GM23338 (cell line): ENCODE data around the gene GRM4. TPM values are rescaled to one million over a fixed set of nuclear protein-coding genes. Genes with fewer than 3 reads are reported as not detected.

Experiments used
- ATAC-seq: fragments of 200-7000 bp; cut with Tn5 transposase; 3 replicates; pipeline ENCODE4 v1.9.1; 2020
- DNase-seq: peaks from one replicate; pipeline ENCODE4 v3.0.0-alpha.2; 2015; ENCODE audit warnings: low spot score
- H2AFZ ChIP-seq: fragments of 200-600 bp; sonication (generic); 2 replicates; pipeline ENCODE4 v1.8.0; 2016; ENCODE audit warnings: antibody characterized with exemption, mild to moderate bottlenecking, moderate library complexity
- H3F3A ChIP-seq: fragments of 200-600 bp; sonication (generic); replicated peaks from 2 replicates; pipeline ENCODE4 v1.8.0; 2017; ENCODE audit warnings: antibody characterized with exemption, mixed run types, low read depth
- H3K27ac ChIP-seq: fragments of 200-600 bp; sonication (generic); 2 replicates; pipeline ENCODE4 v1.6.1; 2016; ENCODE audit warnings: low read depth
- H3K27me3 ChIP-seq: fragments of 200-600 bp; sonication (generic); 2 replicates; pipeline ENCODE4 v1.8.0; 2016; ENCODE audit warnings: mild to moderate bottlenecking, mixed run types, moderate library complexity; ENCODE audit not compliant: insufficient read depth
- H3K36me3 ChIP-seq: fragments of 200-600 bp; sonication (generic); 2 replicates; pipeline ENCODE4 v1.8.0; 2016; ENCODE audit warnings: mild to moderate bottlenecking; ENCODE audit not compliant: insufficient read depth
- H3K4me1 ChIP-seq: fragments of 200-600 bp; sonication (generic); 2 replicates; pipeline ENCODE4 v1.8.0; 2016; ENCODE audit warnings: mild to moderate bottlenecking, moderate library complexity; ENCODE audit not compliant: insufficient read depth
- H3K4me2 ChIP-seq: fragments of 200-600 bp; sonication (generic); 2 replicates; pipeline ENCODE4 v1.7.1; 2017; ENCODE audit warnings: mixed run types
- H3K4me3 ChIP-seq: fragments of 200-600 bp; sonication (generic); 2 replicates; pipeline ENCODE4 v1.6.1; 2016; ENCODE audit warnings: mixed run types
- H3K79me2 ChIP-seq: fragments of 200-600 bp; sonication (generic); replicated peaks from 2 replicates; pipeline ENCODE4 v1.8.0; 2017; ENCODE audit warnings: mild to moderate bottlenecking; ENCODE audit not compliant: insufficient read depth
- H3K9me2 ChIP-seq: fragments of 200-600 bp; sonication (generic); 2 replicates; pipeline ENCODE4 v1.8.0; 2017; ENCODE audit not compliant: insufficient read depth
- H4K20me1 ChIP-seq: fragments of 200-600 bp; sonication (generic); replicated peaks from 2 replicates; pipeline ENCODE4 v1.8.0; 2017; ENCODE audit warnings: mild to moderate bottlenecking; ENCODE audit not compliant: insufficient read depth
- H3K27ac Mint-ChIP-seq: 2 replicates; pipeline ENCODE4 v1.8.0; 2020; ENCODE audit warnings: inconsistent platforms, mild to moderate bottlenecking, moderate library complexity, mixed read lengths
- H3K27me3 Mint-ChIP-seq: 3 replicates; pipeline ENCODE4 v1.8.0; 2022; ENCODE audit warnings: low read depth, mild to moderate bottlenecking, moderate library complexity, mixed read lengths, inconsistent platforms; ENCODE audit not compliant: insufficient read depth, poor library complexity
- H3K36me3 Mint-ChIP-seq: 3 replicates; pipeline ENCODE4 v1.8.0; 2021; ENCODE audit warnings: low read depth, mild to moderate bottlenecking, inconsistent platforms, moderate library complexity, mixed read lengths
- H3K4me1 Mint-ChIP-seq: 3 replicates; pipeline ENCODE4 v1.8.0; 2020; ENCODE audit warnings: mild to moderate bottlenecking, inconsistent platforms, mixed read lengths
- H3K4me3 Mint-ChIP-seq: 3 replicates; pipeline ENCODE4 v1.8.0; 2021; ENCODE audit warnings: moderate library complexity, mild to moderate bottlenecking, inconsistent platforms, mixed read lengths
- H3K9me3 Mint-ChIP-seq: 3 replicates; pipeline ENCODE4 v1.8.0; 2020; ENCODE audit warnings: moderate library complexity, mild to moderate bottlenecking, inconsistent platforms, mixed read lengths
- CREB1 ChIP-seq: fragments of 250-450 bp; sonication (Bioruptor Pico); IDR thresholded peaks from 2 replicates; pipeline ENCODE4 v1.5.0; 2020; ENCODE audit warnings: low read depth, mild to moderate bottlenecking, moderate library complexity
- EZH2phosphoT487 ChIP-seq: fragments of 200-600 bp; sonication (generic); IDR thresholded peaks from one replicate; pipeline ENCODE4 v1.8.1; 2018; ENCODE audit warnings: antibody characterized with exemption; ENCODE audit not compliant: unreplicated experiment
- POLR2AphosphoS5 ChIP-seq: IDR thresholded peaks from 2 replicates; pipeline ENCODE4 v1.6.1; 2016; ENCODE audit warnings: antibody characterized with exemption, low read depth
- STAT1 ChIP-seq: IDR thresholded peaks from one replicate; pipeline ENCODE4 v1.6.1; 2016; ENCODE audit warnings: antibody characterized with exemption; ENCODE audit not compliant: unreplicated experiment
- ZNF331 ChIP-seq: fragments of 250-450 bp; sonication (Bioruptor Pico); IDR thresholded peaks from 2 replicates; pipeline ENCODE4 v1.5.0; 2020; ENCODE audit warnings: low read depth, mild to moderate bottlenecking, moderate library complexity
- ZNF462 ChIP-seq: fragments of 250-450 bp; sonication (Bioruptor Pico); IDR thresholded peaks from 2 replicates; pipeline ENCODE4 v1.5.0; 2020; ENCODE audit warnings: mild to moderate bottlenecking, moderate library complexity
- polyA plus RNA-seq: library from polyadenylated mRNA; unstranded; fragments of >200 nt; fragmentation: Nextera tagmentation; extraction: Ambion mirVana; gene quantifications from 2 replicates; pipeline ENCODE4 v1.2.1, GENCODE V29; 2016
- total RNA-seq: library from RNA; depleted of rRNA; stranded (reverse); fragments of >200 nt; shearing (Covaris generic); gene quantifications from 2 replicates; pipeline ENCODE4 v1.2.3, GENCODE V29; 2014

Gene GRM4
- total and polyA plus RNA-seq, 2 experiments from 2014 or later: 7.0 to 30.6 TPM

- TF ChIP-seq ZNF462 (no peak), STAT1 (no peak), ZNF331 (CRISPR knock-in tag) (no peak), EZH2phosphoT487 (no peak)
Observed at GRCh38 chr6:34098045-34098936, 47.6 kb downstream of the GRM4 start (continued).

GRCh38 chr6:34096814-34097213, 49.1 kb downstream of the GRM4 start:
- H3F3A ChIP-seq: no peaks in the 10 kb centered on the region
- no peak overlapping the region for H3K4me2 ChIP-seq
- H3K27me3 ChIP-seq: no peaks in the 10 kb centered on the region
- H3K9me3 Mint-ChIP-seq: no peaks in the 10 kb centered on the region
- no peak overlapping the region for H3K4me3 ChIP-seq
- H3K4me3 Mint-ChIP-seq: no peak overlapping the region; the same call in 2 of the 3 replicates
- H3K36me3 Mint-ChIP-seq: no peaks in the 10 kb centered on the region; the same call in 2 of the 3 replicates
- H3K9me2 ChIP-seq: no peaks in the 10 kb centered on the region
- no peak overlapping the region for H3K27ac ChIP-seq
- peaks cover 5% of the 10 kb centered on the region; the same call in 1 of the 2 replicates for H4K20me1 ChIP-seq
- H3K4me1 Mint-ChIP-seq: peaks cover 55% of the 10 kb centered on the region
- no peak for DNase-seq
- H3K4me1 ChIP-seq: no peaks in the 10 kb centered on the region; the same call in 1 of the 2 replicates
- peaks cover 18% of the 10 kb centered on the region for H3K27me3 Mint-ChIP-seq
- no peak overlapping the region for H2AFZ ChIP-seq
- no peaks in the 10 kb centered on the region for H3K79me2 ChIP-seq
- H3K27ac Mint-ChIP-seq: no peak overlapping the region
- H3K36me3 ChIP-seq: no peaks in the 10 kb centered on the region
- ATAC-seq: no peak
- TF ChIP-seq STAT1 (no peak), CREB1 (CRISPR knock-in tag) (no peak), ZNF462 (no peak), POLR2AphosphoS5 (no peak)
